ENCODE data around the gene NSD2.

GRCh38 chr4:1824746-1825145 lies 46.4 kb upstream of the NSD2 start:
- TF ChIP-seq CTCF (IDR thresholded peaks at IDR 0.05) (no peak), EZH2 (IDR thresholded peaks at IDR 0.05; ENCODE audit: borderline replicate concordance, insufficient read depth, low read depth, low read length, poor library complexity, severe bottlenecking) (no peak)
